HCT116 (cell line): ENCODE measurements around the gene KLHL33.

ENCODE experiments used
- CTCF ChIP-seq, 3 experiments: fragments of 200-600 bp in 1 of 3; sonication (generic) in 1 of 3; IDR thresholded peaks in 2 of 3; conservative IDR thresholded peaks in 1 of 3; 2 replicates each; pipeline ENCODE4 v1.5.1; 2012 to 2017; ENCODE audit warnings: low read depth in 2 of 3, low read length in 2 of 3, antibody characterized with exemption in 1 of 3, borderline replicate concordance in 1 of 3, control low read depth in 1 of 3, mild to moderate bottlenecking in 1 of 3, mixed read lengths in 1 of 3, mixed run types in 1 of 3, moderate library complexity in 1 of 3; ENCODE audit not compliant: insufficient read depth in 1 of 3
- EGR1 ChIP-seq: IDR thresholded peaks from 2 replicates; pipeline ENCODE4 v1.6.1; 2012; ENCODE audit warnings: low read depth
- EZH2 ChIP-seq: fragments of 200-600 bp; sonication (generic); IDR thresholded peaks from 2 replicates; pipeline ENCODE4 v1.6.1; 2017; ENCODE audit warnings: antibody characterized with exemption, mixed run types
- MAX ChIP-seq: IDR thresholded peaks from 2 replicates; pipeline ENCODE4 v1.6.1; 2012
- RAD21 ChIP-seq: IDR thresholded peaks from 2 replicates; pipeline ENCODE4 v1.6.1; 2012; ENCODE audit warnings: low read depth, mild to moderate bottlenecking
- YY1 ChIP-seq: IDR thresholded peaks from 2 replicates; pipeline ENCODE4 v1.6.1; 2011; ENCODE audit warnings: low read length, low read depth, moderate library complexity, mild to moderate bottlenecking; ENCODE audit not compliant: insufficient replicate concordance; ENCODE audit errors: extremely low read depth

GRCh38 chr14:20438664-20439063 lies 2.7 kb upstream of the KLHL33 start:
- TF ChIP-seq CTCF (IDR thresholded peaks at IDR 0.05 in 2 of 3, conservative IDR thresholded peaks at IDR 0.05 in 1 of 3; ENCODE audit: borderline replicate concordance in 1 of 3, insufficient read depth in 1 of 3, low read depth in 2 of 3, low read length in 2 of 3) (no peak), RAD21 (no peak), YY1 (no peak), EZH2 (no peak), MAX (no peak), EGR1 (no peak)
